Panc1 (cell line): ENCODE results near the gene TNFRSF14. TPM values are rescaled to one million over a fixed set of nuclear protein-coding genes. Genes with fewer than 3 reads are reported as not detected.

Experiments used
- ATAC-seq: fragments of 200-7000 bp; cut with Tn5 transposase; 2 replicates; pipeline ENCODE4 v1.9.1; 2020; ENCODE audit warnings: mild to moderate bottlenecking, moderate library complexity
- BruUV-seq: library from RNA; stranded (reverse); fragments of 400-500 nt; replicated peaks from 2 replicates; lab custom pipeline; 2021; lab: Mats Ljungman, UMichigan
- CTCF ChIA-PET: fragments of 300-600 bp; sonication (Branson Sonifier 250); formaldehyde crosslinking; loops from one replicate; lab custom pipeline; 2022; ENCODE audit warnings: antibody characterized with exemption; lab: Charles Lee
- POLR2A ChIA-PET: fragments of 300-600 bp; sonication (Branson Sonifier 250); formaldehyde crosslinking; loops from one replicate; lab custom pipeline; 2022; ENCODE audit warnings: antibody characterized with exemption; lab: Charles Lee
- DNase-seq: peaks from one replicate; pipeline ENCODE4 v3.0.0-alpha.2; 2010; ENCODE audit warnings: low read depth, low spot score
- H3K27ac ChIP-seq: 2 replicates; pipeline ENCODE4 v1.5.1; 2011; ENCODE audit warnings: mild to moderate bottlenecking, low read length, inconsistent platforms
- H3K27me3 ChIP-seq: fragments of 200-500 bp; sonication (Bioruptor generic); 2 replicates; pipeline ENCODE4 v1.6.0; 2014; ENCODE audit warnings: low read length, inconsistent platforms; ENCODE audit not compliant: control insufficient read depth, insufficient read depth
- H3K36me3 ChIP-seq: fragments of 200-500 bp; sonication (Bioruptor generic); 2 replicates; pipeline ENCODE4 v1.5.1; 2014; ENCODE audit warnings: inconsistent platforms, mild to moderate bottlenecking, low read length, moderate library complexity; ENCODE audit not compliant: control insufficient read depth, insufficient read depth
- H3K4me1 ChIP-seq: 2 replicates; pipeline ENCODE4 v1.5.1; 2011; ENCODE audit warnings: inconsistent platforms, mild to moderate bottlenecking, low read length, moderate library complexity; ENCODE audit not compliant: control insufficient read depth, insufficient read depth
- H3K4me3 ChIP-seq, 2 experiments: 2 replicates each; pipeline ENCODE4 v1.5.1; 2011 to 2012; ENCODE audit warnings: low read depth in 2 of 2, low read length in 2 of 2, mild to moderate bottlenecking in 2 of 2, inconsistent platforms in 1 of 2, moderate library complexity in 1 of 2
- H3K9me3 ChIP-seq: fragments of 200-500 bp; sonication (Bioruptor generic); 2 replicates; pipeline ENCODE4 v1.5.1; 2014; ENCODE audit warnings: low read depth, mild to moderate bottlenecking, inconsistent platforms, low read length, moderate library complexity; ENCODE audit not compliant: control insufficient read depth, insufficient read depth
- POLR2AphosphoS5 ChIP-seq: IDR thresholded peaks from 2 replicates; pipeline ENCODE4 v1.6.1; 2012; ENCODE audit warnings: mild to moderate bottlenecking, low read depth, low read length, moderate library complexity
- SIN3A ChIP-seq: IDR thresholded peaks from 2 replicates; pipeline ENCODE4 v1.6.1; 2012; ENCODE audit warnings: low read depth, mild to moderate bottlenecking, low read length, moderate library complexity, borderline replicate concordance; ENCODE audit not compliant: insufficient read depth
- TCF7L2 ChIP-seq: IDR thresholded peaks from 2 replicates; pipeline ENCODE4 v1.6.1; 2011; ENCODE audit warnings: mild to moderate bottlenecking, low read depth, low read length, inconsistent platforms
- in situ Hi-C: cut with HindIII; loops from 2 replicates; pipeline ENCODE4 v1.10.0; 2016; ENCODE audit warnings: low sequenced_read_pairs, low pct_unique_long_range_greater_than_20kb
- intact Hi-C: fragments of 100-400 bp; cut with micrococcal nuclease; formaldehyde crosslinking; loops from one replicate; pipeline ENCODE4 v1.10.0; 2022; ENCODE audit not compliant: unreplicated experiment
- total RNA-seq: library from RNA; stranded (reverse); gene quantifications from one replicate; pipeline ENCODE4 v1.2.1, GENCODE V29; 2021; ENCODE audit not compliant: unreplicated experiment
- TF ChIP-seq, protein P1 (sequence below): fragments of 450-650 bp; IDR thresholded peaks from 2 replicates; pipeline ENCODE4 v1.5.1; 2017; ENCODE audit warnings: mild to moderate bottlenecking
- TF ChIP-seq, protein P2 (sequence below), 2 experiments: IDR thresholded peaks; 2 replicates each; pipeline ENCODE4 v1.6.1; 2011 to 2012; ENCODE audit warnings: low read depth in 2 of 2, control low read depth in 1 of 2, low read length in 1 of 2, mild to moderate bottlenecking in 1 of 2, moderate library complexity in 1 of 2; ENCODE audit not compliant: insufficient read depth in 1 of 2

TNFRSF14 gene
- total RNA-seq, 1 experiment from 2014 or later = 20.1 TPM

DNA sequence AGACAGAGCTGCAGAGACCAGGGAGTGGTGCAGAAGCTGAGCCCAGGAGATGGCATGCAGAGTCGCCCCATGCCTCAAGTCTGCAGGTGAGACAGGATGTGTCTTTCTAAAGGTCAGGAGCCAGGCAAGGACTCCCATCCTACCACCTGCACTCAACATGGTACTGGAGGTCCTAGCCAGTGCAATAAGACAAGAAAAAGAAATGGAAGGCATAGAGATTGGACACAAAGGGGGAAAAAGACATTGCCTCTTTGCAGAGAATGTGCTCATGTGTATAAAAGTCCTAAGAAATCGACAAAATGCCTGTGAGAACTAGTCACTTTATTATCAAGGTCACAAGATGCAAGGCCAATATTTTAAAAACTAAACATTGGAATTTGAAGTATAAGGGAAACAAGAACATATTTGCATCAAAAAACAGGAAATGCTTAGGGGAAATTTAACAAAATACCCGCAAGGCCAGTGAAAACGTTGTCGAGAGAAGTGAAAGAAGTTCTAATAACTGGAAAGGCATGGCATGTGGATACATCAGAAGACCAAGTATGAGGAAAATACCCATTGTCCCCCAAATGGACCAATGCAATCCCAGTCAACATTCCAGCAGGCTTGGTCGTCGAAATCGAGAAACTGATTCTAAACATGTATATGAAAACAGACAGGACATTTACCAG, 17.2 kb downstream of the TNFRSF14 start:
- Histone ChIP-seq H3K36me3 (no peaks in the 10 kb centered on the region), H3K27me3 (no peaks in the 10 kb centered on the region), H3K27ac (no peak overlapping the region), H3K4me1 (no peaks in the 10 kb centered on the region; the same call in 1 of the 2 replicates), H3K4me3 (no peak overlapping the region), H3K9me3 (peaks cover 10% of the 10 kb centered on the region; the same call in 1 of the 2 replicates)
- TF ChIP-seq TCF7L2 (no peak), SIN3A (no peak), POLR2AphosphoS5 (no peak)
- TF ChIP-seq, protein P1, sequence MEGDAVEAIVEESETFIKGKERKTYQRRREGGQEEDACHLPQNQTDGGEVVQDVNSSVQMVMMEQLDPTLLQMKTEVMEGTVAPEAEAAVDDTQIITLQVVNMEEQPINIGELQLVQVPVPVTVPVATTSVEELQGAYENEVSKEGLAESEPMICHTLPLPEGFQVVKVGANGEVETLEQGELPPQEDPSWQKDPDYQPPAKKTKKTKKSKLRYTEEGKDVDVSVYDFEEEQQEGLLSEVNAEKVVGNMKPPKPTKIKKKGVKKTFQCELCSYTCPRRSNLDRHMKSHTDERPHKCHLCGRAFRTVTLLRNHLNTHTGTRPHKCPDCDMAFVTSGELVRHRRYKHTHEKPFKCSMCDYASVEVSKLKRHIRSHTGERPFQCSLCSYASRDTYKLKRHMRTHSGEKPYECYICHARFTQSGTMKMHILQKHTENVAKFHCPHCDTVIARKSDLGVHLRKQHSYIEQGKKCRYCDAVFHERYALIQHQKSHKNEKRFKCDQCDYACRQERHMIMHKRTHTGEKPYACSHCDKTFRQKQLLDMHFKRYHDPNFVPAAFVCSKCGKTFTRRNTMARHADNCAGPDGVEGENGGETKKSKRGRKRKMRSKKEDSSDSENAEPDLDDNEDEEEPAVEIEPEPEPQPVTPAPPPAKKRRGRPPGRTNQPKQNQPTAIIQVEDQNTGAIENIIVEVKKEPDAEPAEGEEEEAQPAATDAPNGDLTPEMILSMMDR = no peak
- TF ChIP-seq, protein P2, sequence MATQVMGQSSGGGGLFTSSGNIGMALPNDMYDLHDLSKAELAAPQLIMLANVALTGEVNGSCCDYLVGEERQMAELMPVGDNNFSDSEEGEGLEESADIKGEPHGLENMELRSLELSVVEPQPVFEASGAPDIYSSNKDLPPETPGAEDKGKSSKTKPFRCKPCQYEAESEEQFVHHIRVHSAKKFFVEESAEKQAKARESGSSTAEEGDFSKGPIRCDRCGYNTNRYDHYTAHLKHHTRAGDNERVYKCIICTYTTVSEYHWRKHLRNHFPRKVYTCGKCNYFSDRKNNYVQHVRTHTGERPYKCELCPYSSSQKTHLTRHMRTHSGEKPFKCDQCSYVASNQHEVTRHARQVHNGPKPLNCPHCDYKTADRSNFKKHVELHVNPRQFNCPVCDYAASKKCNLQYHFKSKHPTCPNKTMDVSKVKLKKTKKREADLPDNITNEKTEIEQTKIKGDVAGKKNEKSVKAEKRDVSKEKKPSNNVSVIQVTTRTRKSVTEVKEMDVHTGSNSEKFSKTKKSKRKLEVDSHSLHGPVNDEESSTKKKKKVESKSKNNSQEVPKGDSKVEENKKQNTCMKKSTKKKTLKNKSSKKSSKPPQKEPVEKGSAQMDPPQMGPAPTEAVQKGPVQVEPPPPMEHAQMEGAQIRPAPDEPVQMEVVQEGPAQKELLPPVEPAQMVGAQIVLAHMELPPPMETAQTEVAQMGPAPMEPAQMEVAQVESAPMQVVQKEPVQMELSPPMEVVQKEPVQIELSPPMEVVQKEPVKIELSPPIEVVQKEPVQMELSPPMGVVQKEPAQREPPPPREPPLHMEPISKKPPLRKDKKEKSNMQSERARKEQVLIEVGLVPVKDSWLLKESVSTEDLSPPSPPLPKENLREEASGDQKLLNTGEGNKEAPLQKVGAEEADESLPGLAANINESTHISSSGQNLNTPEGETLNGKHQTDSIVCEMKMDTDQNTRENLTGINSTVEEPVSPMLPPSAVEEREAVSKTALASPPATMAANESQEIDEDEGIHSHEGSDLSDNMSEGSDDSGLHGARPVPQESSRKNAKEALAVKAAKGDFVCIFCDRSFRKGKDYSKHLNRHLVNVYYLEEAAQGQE (IDR thresholded peaks at IDR 0.05; ENCODE audit: insufficient read depth in 1 of 2, low read depth in 2 of 2, low read length in 1 of 2) = no peak
- POLR2A ChIA-PET = no interaction called here
- DNase-seq (no peak), ATAC-seq (no peak)
- CTCF ChIA-PET = no interaction called here
- intact Hi-C loops = no loop called here
- in situ Hi-C loops = no loop called here
- BruUV-seq = no TSS peak

DNA sequence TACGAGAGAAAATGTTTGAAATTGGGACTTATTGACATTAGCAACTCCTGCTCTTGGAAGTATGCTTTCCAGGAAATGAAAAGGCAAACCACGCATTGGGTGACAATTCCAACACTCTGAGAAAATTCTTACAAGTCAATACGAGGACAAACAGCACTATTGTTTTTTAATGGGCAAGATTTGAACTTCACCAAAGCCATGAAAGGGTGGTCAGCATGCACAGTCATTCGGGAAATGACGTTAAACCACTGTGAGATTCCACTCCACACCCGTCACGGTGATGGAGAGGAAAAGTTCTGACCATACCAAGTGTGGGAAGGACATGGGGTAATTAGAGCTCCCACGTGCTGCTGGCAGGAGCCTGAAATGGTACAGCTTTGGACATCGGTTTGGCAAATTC, 18.2 kb downstream of the TNFRSF14 start:
- in situ Hi-C loops = no loop called here
- no TSS peak for BruUV-seq
- H3K4me3 ChIP-seq = no peak overlapping the region
- ATAC-seq = no peak
- no peaks in the 10 kb centered on the region for H3K36me3 ChIP-seq
- TF ChIP-seq, protein P1 = no peak
- TF ChIP-seq SIN3A = no peak
- TF ChIP-seq TCF7L2 = no peak
- TF ChIP-seq, protein P2 (IDR thresholded peaks at IDR 0.05; ENCODE audit: insufficient read depth in 1 of 2, low read depth in 2 of 2, low read length in 1 of 2) = no peak
- no peak for TF ChIP-seq POLR2AphosphoS5
- H3K27ac ChIP-seq = no peak overlapping the region
- no peaks in the 10 kb centered on the region; the same call in 1 of the 2 replicates for H3K4me1 ChIP-seq
- no peaks in the 10 kb centered on the region for H3K27me3 ChIP-seq
- ChIA-PET CTCF (interaction anchor here (0.5 kb wide), 1 partner anchor 73 kb away, joined by 3 read pairs; no protein-coding TSS in a partner anchor), POLR2A (no interaction called here)
- intact Hi-C loops = no loop called here
- no peak for DNase-seq
- H3K9me3 ChIP-seq = peaks cover 10% of the 10 kb centered on the region; the same call in 1 of the 2 replicates
